GM23248 (cell line): Measurements from ENCODE around the gene HAT1.

Experiments used
- EZH2 ChIP-seq: fragments of 200-600 bp; sonication (generic); IDR thresholded peaks from 2 replicates; pipeline ENCODE4 v1.6.1; 2018; ENCODE audit warnings: antibody characterized with exemption, mild to moderate bottlenecking; ENCODE audit not compliant: insufficient read depth, poor library complexity, severe bottlenecking
- EZH2phosphoT487 ChIP-seq: fragments of 200-600 bp; sonication (generic); IDR thresholded peaks from 2 replicates; pipeline ENCODE4 v1.6.1; 2018; ENCODE audit warnings: antibody characterized with exemption, moderate library complexity, mild to moderate bottlenecking, low read depth; ENCODE audit not compliant: insufficient read depth

DNA sequence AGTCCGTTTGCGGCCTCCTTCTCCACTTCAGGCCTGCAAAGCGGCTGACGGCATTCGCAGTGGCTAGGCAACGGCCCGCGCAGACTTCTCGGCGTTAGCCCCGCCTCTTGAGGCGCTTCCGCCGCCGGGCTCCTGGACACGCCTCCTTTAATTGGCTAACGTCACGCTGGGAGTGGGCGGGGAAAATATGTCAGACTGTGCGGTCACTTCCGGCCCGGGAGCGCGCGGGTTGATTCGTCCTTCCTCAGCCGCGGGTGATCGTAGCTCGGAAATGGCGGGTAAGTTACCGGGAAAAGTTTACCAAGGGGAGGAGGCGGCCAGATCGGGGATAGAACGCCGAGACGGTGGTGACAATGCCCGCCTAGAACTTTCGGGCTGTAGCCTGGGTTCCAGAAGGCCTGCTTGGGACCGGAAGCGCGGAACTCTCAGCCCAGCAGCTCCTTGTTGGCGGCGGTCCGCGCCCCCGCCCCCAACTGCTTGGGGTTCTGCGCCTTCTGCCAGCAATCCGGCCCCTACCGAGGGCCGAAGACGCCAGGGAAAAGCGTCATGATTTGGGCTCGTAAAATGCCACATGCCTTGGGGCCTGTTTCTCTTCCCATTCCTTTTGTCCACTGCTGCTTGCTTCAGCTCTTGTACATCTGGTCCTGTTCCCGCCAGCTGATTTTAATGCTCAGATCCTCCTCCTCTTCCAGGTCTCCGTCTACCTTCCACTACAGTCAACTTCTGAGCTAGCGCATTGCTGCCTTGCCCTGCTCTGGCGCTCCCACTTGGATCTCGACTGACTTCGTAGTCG, at the start of gene HAT1:
- TF ChIP-seq EZH2 (no peak), EZH2phosphoT487 (no peak)
